WTC11 (cell line): ENCODE data around the gene TNP2.

ENCODE experiments used
- CDX4 ChIP-seq: fragments of 250-450 bp; sonication (Bioruptor Pico); IDR thresholded peaks from 2 replicates; pipeline ENCODE4 v1.9.0; 2021; ENCODE audit warnings: moderate library complexity, mild to moderate bottlenecking, inconsistent platforms, borderline replicate concordance
- CREB1 ChIP-seq: sonication (generic); formaldehyde crosslinking; IDR thresholded peaks from 2 replicates; pipeline ENCODE4 v1.8.0; 2023; ENCODE audit warnings: mild to moderate bottlenecking, missing genetic modification reagents
- ELF4 ChIP-seq: sonication (generic); formaldehyde crosslinking; IDR thresholded peaks from 2 replicates; pipeline ENCODE4 v1.8.1; 2022; ENCODE audit warnings: low read depth, mild to moderate bottlenecking, moderate library complexity, missing genetic modification reagents
- FOXP1 ChIP-seq: sonication (generic); formaldehyde crosslinking; IDR thresholded peaks from 2 replicates; pipeline ENCODE4 v1.8.0; 2022; ENCODE audit warnings: missing genetic modification reagents, mild to moderate bottlenecking, moderate library complexity, borderline replicate concordance
- NFYB ChIP-seq: sonication (generic); formaldehyde crosslinking; conservative IDR thresholded peaks from 2 replicates; pipeline ENCODE4 v1.8.0; 2022; ENCODE audit warnings: low read depth, missing genetic modification reagents
- NR1H2 ChIP-seq: sonication (generic); formaldehyde crosslinking; IDR thresholded peaks from 2 replicates; pipeline ENCODE4 v1.9.0; 2021; ENCODE audit warnings: mild to moderate bottlenecking, moderate library complexity, missing genetic modification reagents
- SMAD4 ChIP-seq: sonication (generic); formaldehyde crosslinking; IDR thresholded peaks from 2 replicates; pipeline ENCODE4 v1.8.0; 2022; ENCODE audit warnings: mild to moderate bottlenecking, missing genetic modification reagents
- TF ChIP-seq, protein P1 (sequence below): fragments of 200-600 bp; IDR thresholded peaks from 2 replicates; pipeline ENCODE4 v1.8.0; 2022; ENCODE audit warnings: antibody characterized with exemption
- TF ChIP-seq, protein P2 (sequence below): sonication (generic); formaldehyde crosslinking; IDR thresholded peaks from 2 replicates; pipeline ENCODE4 v1.8.1; 2022; ENCODE audit warnings: mild to moderate bottlenecking, moderate library complexity, missing genetic modification reagents
- TF ChIP-seq, protein P3 (sequence below): sonication (generic); formaldehyde crosslinking; IDR thresholded peaks from 2 replicates; pipeline ENCODE4 v1.8.0; 2023; ENCODE audit warnings: missing genetic modification reagents
- TF ChIP-seq, protein P4 (sequence below): sonication (generic); formaldehyde crosslinking; IDR thresholded peaks from 2 replicates; pipeline ENCODE4 v1.8.0; 2022; ENCODE audit warnings: missing genetic modification reagents

DNA sequence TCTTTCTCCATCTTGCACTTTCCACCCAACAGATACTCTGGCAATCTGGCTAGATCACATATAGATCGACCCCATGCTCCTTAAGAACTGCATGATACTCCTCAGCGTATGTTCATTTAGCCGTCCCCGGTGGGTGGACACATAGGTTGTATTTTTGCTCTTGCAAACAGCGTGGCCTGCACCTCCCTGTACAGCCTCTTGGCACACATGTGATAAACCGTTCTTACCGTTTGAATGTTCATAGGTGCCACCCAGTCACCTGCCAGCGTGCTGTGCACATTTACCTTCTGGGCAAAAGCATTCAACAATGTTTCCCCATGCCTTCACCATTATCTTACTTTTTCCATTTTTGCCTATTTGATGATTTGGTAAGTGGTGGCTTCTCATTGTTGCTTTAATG lies 6.2 kb downstream of the TNP2 start:
- TF ChIP-seq, protein P1, sequence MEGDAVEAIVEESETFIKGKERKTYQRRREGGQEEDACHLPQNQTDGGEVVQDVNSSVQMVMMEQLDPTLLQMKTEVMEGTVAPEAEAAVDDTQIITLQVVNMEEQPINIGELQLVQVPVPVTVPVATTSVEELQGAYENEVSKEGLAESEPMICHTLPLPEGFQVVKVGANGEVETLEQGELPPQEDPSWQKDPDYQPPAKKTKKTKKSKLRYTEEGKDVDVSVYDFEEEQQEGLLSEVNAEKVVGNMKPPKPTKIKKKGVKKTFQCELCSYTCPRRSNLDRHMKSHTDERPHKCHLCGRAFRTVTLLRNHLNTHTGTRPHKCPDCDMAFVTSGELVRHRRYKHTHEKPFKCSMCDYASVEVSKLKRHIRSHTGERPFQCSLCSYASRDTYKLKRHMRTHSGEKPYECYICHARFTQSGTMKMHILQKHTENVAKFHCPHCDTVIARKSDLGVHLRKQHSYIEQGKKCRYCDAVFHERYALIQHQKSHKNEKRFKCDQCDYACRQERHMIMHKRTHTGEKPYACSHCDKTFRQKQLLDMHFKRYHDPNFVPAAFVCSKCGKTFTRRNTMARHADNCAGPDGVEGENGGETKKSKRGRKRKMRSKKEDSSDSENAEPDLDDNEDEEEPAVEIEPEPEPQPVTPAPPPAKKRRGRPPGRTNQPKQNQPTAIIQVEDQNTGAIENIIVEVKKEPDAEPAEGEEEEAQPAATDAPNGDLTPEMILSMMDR = no peak
- TF ChIP-seq SMAD4 (CRISPR knock-in tag) (no peak), NFYB (CRISPR knock-in tag) (no peak), CDX4 (CRISPR knock-in tag) (no peak), ELF4 (CRISPR knock-in tag) (no peak), FOXP1 (no peak), CREB1 (CRISPR knock-in tag) (no peak), NR1H2 (no peak)
- TF ChIP-seq, protein P2, sequence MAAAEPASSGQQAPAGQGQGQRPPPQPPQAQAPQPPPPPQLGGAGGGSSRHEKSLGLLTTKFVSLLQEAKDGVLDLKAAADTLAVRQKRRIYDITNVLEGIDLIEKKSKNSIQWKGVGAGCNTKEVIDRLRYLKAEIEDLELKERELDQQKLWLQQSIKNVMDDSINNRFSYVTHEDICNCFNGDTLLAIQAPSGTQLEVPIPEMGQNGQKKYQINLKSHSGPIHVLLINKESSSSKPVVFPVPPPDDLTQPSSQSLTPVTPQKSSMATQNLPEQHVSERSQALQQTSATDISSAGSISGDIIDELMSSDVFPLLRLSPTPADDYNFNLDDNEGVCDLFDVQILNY (CRISPR knock-in tag) = no peak
- TF ChIP-seq, protein P3, sequence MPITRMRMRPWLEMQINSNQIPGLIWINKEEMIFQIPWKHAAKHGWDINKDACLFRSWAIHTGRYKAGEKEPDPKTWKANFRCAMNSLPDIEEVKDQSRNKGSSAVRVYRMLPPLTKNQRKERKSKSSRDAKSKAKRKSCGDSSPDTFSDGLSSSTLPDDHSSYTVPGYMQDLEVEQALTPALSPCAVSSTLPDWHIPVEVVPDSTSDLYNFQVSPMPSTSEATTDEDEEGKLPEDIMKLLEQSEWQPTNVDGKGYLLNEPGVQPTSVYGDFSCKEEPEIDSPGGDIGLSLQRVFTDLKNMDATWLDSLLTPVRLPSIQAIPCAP (CRISPR knock-in tag) = no peak
- TF ChIP-seq, protein P4, sequence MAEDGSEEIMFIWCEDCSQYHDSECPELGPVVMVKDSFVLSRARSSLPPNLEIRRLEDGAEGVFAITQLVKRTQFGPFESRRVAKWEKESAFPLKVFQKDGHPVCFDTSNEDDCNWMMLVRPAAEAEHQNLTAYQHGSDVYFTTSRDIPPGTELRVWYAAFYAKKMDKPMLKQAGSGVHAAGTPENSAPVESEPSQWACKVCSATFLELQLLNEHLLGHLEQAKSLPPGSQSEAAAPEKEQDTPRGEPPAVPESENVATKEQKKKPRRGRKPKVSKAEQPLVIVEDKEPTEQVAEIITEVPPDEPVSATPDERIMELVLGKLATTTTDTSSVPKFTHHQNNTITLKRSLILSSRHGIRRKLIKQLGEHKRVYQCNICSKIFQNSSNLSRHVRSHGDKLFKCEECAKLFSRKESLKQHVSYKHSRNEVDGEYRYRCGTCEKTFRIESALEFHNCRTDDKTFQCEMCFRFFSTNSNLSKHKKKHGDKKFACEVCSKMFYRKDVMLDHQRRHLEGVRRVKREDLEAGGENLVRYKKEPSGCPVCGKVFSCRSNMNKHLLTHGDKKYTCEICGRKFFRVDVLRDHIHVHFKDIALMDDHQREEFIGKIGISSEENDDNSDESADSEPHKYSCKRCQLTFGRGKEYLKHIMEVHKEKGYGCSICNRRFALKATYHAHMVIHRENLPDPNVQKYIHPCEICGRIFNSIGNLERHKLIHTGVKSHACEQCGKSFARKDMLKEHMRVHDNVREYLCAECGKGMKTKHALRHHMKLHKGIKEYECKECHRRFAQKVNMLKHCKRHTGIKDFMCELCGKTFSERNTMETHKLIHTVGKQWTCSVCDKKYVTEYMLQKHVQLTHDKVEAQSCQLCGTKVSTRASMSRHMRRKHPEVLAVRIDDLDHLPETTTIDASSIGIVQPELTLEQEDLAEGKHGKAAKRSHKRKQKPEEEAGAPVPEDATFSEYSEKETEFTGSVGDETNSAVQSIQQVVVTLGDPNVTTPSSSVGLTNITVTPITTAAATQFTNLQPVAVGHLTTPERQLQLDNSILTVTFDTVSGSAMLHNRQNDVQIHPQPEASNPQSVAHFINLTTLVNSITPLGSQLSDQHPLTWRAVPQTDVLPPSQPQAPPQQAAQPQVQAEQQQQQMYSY (CRISPR knock-in tag) = no peak
